HT1080 (cell line): ENCODE data around the gene CCR5AS.
"Not testable (repeated sequence)": the region's sequence is repeated elsewhere in the genome, so short reads cannot be mapped to it uniquely, and the experiment has no call there.

Source experiments
- DNase-seq: peaks from one replicate; pipeline ENCODE4 v3.0.0-alpha.2; 2015; ENCODE audit warnings: low read depth

CCR5AS gene

DNA sequence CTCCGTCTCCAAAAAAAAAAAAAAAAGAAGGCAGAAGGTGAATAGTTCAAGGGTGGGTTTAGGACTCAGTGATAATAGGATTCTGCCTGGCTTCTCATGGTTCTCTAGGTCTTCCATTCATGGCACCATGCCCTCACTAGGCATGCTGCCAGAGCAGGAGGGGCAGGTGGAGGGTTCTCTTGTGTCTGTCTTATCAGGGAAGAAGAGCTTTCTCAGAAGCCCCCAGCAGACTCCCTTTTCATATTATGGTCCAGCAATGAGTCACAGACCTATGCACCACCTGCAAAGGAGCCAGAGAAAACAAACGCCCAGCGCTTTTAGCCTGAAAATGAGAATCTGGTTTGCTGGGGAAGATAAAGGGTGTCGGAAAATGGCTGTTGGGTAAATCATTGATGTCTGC is 50.0 kb downstream of the CCR5AS start:
- DNase-seq: no peak

DNA sequence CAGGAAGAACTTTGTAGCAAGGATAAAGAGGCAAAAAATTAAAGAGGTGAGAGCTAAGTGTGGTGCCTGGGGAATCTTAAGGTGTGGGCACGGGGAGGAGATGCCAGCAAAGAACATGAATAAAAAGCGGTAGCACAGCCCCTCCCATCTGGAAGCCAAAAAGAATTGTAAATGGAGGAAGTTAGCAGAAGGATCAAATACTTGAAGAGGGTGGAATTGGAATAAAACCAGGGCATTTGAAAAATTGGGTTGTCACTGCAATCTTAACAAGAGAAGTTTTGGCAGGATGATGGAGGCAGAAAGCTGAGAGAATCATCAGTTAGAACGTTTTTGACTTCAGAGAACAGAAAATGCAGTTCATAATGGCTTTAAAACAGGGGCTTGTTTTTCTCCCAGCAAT is 50.6 kb downstream of the CCR5AS start:
- DNase-seq: no peak

DNA sequence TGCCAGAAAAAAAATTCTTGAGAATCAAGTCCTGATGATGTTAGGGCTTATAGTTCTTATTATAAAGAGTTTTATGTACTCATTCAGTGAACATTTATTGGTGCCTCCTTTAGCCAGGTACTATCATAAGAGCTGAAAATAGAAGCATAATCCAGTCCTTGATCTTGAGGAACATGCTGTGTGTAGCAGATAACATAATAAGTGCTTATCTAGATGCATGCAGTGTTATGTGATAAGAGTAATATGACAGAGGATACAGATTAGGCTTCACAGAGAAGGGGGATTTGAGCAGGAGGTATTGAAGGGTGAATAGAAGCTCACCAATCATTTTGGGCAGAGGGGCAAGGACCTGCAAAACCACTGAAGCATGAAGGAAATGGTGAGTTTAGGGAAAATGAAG is 51.9 kb downstream of the CCR5AS start:
- DNase-seq: no peak

DNA sequence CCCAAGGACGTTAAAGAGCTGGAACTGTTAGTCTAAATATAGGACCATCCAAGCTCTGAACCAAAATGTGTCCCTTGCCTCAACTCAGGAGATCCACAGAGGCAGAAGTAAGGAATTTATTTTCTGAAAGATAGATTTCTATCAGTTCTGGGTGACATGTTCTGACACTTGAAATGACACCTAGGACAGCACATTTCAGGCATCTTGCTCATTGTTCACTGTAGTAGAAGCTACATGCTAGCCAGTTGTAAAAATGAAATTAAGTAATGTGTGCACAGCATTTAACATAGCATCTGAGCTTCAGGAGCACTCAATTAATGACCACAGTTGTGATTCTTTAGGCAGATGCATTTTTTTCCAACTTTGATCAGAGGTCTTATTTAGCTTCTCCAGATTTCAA is 52.4 kb downstream of the CCR5AS start:
- DNase-seq: no peak

DNA sequence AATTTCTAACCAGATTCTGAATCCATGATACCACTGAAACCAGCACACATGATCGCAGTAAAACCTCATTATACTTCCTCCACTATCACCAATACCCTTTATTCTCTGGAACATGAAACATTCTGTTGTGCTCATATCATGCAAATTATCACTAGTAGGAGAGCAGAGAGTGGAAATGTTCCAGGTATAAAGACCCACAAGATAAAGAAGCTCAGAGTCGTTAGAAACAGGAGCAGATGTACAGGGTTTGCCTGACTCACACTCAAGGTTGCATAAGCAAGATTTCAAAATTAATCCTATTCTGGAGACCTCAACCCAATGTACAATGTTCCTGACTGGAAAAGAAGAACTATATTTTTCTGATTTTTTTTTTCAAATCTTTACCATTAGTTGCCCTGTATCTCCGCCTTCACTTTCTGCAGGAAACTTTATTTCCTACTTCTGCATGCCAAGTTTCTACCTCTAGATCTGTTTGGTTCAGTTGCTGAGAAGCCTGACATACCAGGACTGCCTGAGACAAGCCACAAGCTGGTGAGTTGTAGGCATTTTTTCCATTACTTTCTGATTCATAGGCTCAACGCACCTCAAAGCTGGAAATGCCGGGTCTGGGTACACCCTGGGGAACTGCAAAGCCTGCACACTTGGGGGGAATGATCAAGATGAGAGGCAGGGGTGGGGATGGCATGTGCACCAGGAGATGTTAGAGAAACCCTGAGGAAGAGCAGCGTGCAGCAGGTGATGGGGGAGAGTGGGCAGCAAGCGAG is 53.0 kb downstream of the CCR5AS start, which contains the start of gene CCR2:
CCR2 (plus strand) TSS at position 465 of the 764 bp plus-strand sequence. CDS start 3,417 bp downstream, outside the sequence.
- peak; percentile 11 for DNase-seq

DNA sequence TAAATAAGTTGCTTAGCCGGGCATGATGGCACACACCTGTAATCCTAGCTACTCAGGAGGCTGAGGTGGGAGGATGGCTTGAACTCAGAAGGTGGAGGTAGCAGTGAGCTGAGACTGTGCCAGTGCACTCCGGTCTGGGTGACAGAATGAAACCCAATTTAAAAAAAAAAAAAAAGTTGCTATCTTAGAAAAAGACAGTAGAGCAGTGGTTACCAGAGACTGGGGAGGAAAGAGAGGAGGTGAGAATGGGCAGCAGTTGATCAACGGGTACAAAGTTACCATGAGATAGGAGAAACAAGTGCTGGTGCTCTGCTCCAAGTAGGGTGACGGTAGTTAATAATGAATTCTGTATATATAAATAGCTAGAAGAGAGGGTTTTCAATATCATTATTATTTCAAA is 53.8 kb downstream of the CCR5AS start:
- no peak for DNase-seq

DNA sequence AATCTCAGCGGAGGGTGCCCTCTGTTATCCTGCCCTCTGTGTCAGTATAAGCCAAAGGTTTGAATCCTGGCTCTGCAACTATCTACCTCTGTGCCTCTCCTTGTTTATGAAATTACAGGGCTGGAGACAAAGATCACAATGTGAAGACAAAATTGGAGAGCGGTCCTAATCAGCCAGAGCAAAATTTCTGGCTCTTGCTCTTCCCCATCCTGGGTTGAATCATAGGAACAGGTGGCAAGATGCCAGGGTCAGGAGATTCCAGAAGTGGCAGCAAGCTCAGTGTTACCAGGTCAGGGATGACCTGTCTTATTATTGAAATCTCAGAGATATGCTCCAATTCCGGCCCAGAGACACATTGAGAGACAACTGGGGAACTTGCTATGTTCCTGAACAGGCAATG is 55.2 kb downstream of the CCR5AS start:
- no peak for DNase-seq

DNA sequence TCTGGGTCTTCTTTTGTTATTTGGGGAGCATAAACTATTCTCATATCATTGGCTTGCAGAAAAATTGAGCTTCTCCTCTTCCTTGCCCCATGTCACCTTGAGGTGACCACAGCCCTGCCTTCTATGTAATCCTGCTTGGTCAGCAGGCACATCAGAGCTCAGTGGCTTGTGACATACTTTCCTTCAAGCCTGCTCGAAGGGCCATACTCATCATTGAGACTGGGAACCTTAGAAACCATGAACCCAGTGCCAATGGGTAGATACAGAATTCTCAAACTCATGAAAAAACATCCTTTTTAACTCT is 56.7 kb downstream of the CCR5AS start:
- DNase-seq: no peak

DNA sequence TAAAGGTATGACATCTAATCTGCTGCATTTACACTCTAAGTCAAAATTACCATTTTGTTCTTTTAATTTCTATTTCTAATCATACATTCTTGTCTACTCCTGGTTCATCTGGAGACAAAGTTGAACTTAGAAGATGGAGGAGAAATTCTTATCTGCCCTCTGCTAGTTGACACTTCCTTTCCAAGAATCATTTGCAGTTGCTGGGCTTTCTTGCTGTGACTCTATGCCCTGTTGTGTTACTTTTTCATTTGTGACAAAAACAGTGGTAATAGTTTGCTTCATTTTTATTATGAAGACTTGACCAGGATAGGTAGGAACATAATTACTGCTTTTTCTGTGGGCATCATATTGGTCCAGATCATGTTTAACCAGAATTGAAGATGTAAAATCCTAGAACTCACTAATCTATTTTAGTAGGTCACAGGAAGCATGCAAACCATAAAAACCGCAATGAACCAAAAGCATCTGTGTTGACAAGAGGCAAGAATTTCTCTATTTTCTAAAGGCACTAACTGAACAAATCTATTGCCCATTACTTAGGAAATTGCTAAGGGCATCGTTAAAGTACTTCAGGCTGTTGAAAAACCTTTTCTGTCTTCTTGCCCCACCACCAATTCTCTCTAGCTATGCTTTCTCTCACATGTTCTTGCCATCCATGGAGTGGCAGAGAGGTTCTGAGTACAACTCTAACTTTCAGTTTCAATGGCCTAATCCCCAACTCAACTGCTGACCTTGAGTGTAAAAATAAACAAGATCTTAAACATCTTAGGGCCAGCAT is 57.2 kb downstream of the CCR5AS start:
- DNase-seq: no peak

DNA sequence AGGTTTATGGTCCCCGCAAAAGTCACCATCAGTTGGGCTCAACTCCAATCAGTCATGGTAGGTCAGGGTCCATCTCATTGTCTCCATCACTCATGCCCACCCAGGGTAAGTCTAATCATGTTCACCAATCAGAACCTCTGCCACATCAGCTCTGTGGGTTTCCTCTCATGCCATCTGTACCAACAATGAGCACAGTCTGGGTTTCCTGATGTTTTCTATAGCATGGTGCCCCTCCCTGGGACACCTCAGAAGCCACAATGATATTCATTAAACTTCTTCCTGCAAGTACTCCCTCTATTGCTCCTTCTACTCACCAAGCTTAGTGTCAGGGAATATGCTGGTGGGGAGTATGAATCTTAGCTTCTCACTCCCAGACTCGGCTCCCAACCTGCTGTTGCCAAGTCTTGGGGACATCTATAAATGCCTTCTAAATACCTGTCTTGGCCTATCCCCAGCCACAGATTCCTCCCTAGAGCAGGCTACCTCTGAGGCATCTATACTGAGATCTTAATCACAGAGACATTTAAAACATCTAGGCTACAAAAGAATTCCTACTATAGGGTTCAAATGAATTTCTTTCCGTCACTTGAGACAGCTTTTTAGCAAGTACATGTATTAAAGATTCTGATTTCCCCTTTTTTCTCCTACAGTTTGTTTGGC is 57.9 kb downstream of the CCR5AS start:
- no peak for DNase-seq

DNA sequence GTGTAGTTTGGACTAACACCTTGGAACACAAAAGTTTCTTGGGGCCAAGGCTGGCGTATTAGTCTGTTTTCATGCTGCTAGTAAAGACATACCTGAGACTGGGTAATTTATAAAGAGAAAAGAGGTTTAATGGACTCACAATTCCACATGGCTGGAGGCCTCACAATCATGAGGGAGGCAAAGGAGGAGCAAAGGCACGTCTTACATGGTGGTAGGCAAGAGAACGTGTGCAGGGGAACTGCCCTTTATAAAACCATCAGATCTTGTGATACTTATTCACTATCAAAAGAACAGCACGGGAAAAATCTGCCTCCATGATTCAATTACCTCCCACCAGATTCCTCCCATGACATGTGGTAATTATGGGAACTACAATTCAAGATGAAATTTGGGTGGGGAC is 62.4 kb downstream of the CCR5AS start:
- no peak for DNase-seq

DNA sequence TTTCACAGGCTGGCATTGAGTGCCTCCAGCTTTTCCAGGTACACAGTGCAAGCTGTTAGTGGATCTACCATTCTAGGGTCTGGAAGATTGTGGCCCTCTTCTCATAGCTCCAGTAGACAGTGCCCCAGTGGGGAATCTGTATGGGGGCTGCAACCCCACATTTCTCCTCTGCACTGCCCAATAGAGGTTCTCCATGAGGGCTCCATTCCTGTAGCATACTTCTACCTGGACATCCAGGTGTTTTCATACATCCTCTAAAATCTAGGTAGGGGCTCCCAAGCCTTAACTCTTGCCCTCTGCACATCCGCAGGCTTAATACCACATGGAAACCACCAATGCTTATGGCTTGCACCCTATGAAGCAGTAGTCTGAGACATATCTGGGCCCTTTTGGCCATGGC is 68.0 kb downstream of the CCR5AS start:
- no peak for DNase-seq

DNA sequence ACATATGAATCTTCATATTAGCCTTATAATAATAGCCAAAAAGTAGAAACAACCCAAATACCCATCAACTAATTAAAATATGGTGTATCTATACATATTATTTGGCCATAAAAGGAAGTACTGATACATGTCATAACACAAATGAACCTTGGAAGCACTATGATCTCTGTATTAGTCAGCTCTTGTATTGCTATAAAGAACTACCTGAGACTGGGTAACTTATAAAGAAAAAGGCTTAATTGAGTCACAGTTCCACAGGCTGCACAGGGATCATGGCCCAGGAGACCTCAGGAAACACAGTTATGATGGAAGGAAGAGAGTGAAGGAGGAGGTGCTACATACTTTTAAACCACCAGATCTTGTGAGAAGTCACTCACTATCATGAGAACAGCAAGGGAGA is 69.0 kb downstream of the CCR5AS start:
- no peak for DNase-seq

DNA sequence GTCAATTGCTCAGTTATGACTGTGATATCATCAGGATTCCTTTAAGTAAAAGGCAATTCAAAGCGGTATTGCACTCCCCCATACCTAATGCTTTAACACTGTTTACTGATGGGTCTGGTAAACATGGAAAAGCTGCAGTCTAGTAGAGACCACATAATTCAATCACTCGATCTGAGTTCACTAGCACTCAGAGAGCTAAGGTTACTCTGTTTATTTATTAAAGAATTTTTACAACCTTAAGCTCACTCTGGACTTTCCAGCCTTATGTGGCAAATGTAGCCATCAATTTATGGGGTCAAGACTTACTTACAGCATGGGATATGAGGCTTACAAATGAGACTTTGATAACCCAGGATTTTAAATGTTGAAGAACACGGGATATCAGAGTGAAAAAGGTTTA is 71.3 kb downstream of the CCR5AS start:
- no peak for DNase-seq

DNA sequence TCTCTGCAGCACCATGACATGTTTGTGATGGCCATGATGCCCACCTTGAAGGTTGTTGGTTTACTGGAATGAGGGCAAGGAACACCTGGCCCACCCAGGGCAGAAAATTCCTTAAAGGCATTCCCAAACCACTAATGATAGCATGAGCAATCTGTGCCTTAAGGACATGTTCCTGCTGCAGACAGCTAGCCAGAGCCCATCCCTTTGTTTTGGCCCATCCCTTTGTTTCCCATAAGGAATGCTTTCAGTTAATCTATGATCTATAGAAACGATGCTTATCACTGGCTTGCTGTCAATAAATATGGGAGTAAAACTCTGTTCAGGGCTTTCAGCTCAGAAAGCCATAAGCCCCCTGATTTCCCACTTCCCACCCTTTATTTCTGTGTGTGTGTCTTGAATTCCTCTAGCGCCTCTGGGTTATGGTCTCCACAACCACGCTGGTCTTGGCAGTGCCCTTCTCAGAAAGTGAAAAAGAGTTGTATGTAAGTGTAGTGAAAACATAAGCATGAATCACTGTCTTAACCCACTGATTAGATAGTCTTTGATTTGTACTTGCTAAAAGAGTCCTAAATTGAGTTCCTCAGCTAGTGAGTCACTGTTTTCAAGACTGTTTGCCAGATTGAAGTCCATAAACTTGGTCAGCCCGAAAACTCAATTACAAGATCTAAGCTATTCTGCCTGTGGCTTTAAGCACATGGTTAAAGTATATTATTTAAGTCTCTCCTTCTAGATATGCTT is 72.0 kb downstream of the CCR5AS start:
- DNase-seq: peak; percentile 29

DNA sequence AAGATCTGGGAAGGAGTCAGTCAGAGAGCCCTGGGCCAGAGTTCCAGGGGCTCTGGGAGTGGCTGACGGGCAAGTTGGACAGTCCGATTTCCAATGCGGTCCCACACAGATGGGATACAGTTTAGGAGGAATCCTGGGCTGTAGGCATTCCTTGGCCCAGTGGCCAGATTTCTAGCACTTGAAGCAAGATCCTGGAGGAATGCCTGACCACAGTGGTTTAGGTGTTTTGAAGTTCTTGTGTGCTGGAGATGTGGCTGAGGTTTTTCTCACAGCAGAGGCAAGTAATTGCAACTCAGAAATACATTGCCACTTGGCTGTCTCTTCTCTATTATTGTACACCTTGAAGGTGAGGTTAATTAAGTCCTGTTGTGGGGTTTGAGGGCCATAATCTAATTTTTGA is 76.2 kb downstream of the CCR5AS start:
- DNase-seq: not testable (repeated sequence)

DNA sequence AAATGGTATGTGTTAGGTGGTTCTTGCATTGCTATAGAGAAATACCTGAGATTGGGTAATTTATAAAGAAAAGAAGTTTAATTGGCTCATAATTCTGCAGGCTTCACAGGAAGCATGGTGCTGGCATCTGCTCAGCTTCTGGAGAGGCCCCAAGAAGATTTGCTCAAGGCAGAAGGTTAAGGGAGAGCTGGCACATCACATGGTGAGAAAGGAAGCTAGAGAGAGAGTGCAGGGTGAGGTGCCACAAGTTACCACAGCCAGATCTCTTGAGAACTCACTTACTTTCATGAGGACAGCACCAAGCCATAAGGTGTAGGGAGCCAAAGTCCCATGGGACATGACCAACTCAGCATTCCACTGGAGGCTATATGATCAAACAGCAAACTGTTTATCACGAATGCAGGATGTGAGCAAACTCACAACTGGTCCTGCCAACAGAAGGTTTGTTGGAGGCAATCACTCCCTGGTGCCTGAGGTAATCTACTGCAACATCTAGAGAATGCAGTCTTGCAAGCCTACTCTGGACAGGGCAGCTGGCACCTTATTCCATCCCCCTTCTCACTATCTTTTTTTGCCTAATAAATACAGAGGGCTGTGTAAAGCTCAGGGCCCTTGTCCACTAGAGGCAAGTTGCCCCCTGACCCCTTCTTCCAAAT is 81.1 kb downstream of the CCR5AS start:
- DNase-seq: no peak

DNA sequence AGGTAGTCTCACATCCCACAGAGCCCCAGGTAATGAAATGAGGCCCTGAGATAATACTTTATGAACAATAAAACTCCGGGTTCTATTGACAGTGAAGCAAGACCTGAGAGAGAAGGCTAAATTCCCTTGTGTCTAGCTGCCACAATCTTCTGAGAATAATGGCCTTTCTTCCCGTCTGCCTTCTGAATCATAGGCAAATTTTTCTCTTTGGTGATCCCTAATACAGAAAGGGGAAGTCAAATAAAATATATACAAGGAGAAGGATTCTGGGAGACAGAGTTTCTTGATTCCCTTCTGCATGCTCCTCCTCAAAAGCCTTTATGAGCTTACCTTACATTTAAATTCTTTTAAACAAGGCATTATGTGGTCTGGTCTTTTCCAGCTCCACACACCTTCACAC is 82.8 kb downstream of the CCR5AS start:
- DNase-seq: no peak

DNA sequence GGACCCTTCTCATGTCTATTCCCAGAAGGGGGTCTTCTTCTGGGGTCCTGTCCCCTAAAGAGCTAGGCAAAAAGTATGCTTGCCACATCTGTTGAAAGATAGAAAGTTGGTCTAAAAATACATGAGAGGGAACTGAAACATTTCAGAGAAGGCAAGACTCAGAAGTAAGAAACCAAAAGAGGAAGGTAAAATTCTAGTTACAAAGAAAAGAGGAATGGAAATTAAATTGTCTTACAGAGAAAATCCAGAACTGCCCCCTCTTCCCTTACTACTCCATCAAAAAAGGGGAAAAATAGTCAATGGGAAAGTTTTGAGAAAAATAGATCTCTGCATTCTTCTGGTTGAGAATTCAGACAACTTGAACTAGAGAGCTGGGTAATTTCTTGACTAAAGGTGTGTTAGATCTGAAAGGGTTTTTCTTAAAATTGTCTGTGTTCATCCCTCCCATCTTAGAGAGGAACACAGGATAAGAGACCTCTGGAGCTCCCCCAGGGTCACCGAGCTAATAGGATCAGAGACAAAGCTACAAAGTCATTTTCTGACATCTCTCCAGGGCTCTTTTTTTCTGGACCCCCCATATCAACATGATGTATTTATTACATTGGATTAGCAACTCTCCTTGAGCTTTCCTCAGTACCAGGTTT is 85.3 kb downstream of the CCR5AS start:
- DNase-seq: no peak

DNA sequence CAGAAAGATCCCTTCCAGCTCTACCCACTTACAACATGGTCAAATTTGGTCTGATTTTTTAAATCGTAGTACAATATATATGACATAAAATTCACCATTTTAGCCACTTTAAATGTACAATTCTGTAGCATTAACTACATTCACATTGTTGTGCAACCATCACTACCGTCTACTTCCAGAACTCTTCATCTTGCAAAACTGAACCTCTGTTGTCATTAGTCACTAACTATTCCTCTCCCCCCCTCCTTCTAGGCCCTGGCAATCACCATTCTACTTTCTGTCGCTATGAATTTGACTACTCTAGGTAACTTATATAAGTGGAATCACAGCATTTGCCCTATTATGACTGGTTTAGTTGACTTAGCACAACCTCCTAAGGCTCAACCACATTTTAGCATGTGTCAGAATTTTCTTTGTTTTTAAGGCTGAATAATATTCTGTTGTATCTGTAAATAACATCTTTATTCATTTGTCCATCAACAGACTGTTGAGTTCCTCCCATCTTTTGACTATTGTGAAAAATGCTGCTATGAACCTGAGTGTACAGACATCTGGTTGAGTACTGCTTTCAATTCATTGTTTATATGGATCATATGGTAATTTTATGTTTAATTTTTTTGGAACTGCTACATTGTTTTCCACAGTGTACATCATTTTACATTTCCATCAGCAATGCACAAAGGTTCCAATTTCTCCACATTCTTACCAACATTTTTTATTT is 88.5 kb downstream of the CCR5AS start:
- no peak for DNase-seq
